Amygdala (tissue), 56 donors: ENCODE measurements around the gene SLC6A18.

Experiments
- DNase-seq, 56 donors: peaks; one replicate each; lab custom pipeline; 2025; lab: John Stamatoyannopoulos, UW

SLC6A18 gene, protein sequence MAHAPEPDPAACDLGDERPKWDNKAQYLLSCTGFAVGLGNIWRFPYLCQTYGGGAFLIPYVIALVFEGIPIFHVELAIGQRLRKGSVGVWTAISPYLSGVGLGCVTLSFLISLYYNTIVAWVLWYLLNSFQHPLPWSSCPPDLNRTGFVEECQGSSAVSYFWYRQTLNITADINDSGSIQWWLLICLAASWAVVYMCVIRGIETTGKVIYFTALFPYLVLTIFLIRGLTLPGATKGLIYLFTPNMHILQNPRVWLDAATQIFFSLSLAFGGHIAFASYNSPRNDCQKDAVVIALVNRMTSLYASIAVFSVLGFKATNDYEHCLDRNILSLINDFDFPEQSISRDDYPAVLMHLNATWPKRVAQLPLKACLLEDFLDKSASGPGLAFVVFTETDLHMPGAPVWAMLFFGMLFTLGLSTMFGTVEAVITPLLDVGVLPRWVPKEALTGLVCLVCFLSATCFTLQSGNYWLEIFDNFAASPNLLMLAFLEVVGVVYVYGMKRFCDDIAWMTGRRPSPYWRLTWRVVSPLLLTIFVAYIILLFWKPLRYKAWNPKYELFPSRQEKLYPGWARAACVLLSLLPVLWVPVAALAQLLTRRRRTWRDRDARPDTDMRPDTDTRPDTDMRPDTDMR

DNA sequence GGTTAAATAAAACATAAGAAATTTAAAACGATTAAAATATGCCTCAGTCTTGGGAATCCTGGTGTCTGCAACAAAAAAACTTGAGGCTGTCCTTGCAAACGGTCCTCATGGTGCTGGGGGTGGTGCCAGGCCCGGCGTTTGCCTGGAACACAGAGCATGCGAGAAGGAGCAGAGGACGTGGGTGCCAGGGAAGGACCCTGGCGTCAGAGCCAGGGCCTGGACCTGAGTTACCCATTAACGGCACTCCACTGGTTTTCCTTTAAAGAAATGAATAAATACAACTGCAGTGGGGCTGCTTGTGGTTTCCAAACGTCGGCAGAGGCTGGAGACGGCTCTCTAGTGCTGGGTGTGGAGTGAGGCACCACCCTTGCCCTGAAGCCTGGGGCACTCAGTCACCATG, at the start of gene SLC6A18:
TSS of gene SLC6A18 (plus strand) at position 301 of the 400 bp plus-strand sequence. CDS start at position 398, 97 bp downstream.
- DNase-seq: no peak

DNA sequence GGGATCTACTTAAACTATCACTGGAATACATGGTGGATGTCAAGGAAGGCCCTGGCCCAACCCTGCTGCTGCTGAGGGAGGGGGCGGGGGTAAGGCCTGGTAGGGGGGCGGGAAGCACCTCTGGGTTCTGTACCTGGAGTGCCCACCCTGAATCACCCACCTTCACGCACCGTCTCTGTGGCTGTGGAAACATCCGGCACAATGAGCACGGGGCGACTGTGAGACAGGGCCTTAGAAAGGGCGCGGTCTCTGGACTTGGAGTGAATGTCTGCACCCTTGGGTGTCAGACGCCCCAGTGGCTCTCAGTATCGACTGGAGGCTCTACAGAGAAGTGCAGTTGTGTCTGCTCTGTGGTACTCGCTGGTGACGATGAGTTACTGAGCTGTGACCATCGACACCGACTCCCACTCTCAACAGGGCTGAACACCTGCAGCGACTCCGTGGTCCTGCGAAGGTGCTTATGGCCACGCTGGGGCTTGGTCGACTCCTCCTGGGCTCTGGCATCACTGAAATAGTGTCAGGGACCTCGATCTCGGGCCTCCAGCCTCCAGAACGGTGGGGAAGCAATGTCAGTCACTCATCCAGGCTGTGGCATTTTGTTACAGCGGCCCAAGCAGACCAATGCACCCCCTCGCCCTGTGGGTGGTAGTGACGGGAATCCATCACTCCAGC, 49.2 kb upstream of the SLC6A18 start:
- DNase-seq: no peak

DNA sequence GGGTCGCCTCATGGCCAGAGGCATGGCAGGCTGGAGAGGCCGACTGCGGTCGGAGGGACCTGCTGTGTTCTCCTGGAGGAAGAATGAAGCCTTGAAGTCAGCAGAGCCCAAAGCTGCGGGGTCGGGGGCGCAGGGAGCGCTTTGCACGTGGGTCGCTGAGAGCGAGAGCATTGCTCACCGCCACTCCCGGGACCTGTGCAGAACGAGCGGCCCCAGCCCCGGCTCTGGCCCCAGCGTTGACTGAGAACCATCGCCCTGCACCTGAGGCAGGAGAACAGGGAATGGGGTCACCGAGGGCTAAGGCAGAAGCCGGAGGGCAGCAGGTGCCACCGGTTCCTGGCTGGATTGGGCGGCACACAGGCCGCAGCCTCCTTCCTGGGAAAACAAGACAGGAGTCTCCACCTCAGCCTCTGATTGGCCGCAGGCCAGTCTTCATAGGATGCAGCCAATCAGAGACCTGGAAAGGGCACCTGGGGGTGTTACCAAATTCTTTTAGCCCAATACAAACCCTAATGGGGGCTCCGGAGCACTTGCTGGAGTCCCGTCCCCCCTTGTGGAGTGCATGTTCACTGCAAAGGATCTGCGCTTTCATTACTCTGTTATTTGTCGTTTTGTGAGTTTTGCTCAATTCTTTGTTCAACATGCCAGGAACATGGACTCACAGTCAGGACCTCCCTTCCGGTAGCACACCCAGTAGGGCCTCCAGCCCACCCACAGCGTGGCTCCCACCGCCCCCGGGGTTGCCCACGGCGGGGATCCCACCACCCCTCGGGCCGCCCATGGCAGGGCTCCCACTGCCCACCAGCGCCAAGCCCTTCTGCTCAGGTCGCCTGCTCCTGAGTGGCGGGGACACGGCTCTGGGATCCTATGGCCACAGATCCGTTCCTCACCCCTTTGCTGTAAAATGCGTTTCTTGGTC, 48.4 kb upstream of the SLC6A18 start:
- DNase-seq: no peak

DNA sequence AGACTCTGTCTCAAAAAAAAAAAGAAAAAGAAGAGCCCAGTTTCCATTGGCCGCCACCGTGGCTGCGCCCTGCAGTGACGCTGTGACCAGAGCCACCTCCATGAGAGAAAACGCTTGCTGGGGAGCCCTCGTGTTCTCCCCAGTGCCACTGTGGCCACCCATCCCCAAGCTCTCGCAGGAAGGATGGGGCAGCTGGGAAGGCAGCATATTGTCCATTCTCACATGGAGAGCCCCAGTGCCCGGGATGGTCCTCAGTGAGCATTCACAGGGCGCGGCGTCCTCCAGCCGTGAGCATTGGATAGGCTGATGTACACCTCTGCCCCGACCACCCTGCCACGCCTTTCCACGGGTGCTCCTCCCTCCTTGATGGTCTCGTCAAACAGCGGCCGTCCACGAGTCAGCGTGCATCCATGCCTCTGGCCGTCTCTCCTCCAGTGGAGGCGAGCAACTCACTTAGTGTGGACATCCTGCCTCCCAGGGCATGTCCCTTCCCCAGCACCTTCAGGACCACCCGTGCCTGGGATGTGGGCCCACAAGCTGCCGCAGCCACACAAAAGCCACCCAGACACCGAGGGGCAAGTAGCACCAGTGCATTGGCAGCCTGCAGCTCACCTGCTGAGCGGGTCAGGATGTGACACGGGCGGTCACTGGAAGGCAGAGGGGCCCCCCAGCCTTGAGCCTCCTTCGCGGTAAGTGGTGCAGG, 47.2 kb upstream of the SLC6A18 start:
- no peak for DNase-seq

DNA sequence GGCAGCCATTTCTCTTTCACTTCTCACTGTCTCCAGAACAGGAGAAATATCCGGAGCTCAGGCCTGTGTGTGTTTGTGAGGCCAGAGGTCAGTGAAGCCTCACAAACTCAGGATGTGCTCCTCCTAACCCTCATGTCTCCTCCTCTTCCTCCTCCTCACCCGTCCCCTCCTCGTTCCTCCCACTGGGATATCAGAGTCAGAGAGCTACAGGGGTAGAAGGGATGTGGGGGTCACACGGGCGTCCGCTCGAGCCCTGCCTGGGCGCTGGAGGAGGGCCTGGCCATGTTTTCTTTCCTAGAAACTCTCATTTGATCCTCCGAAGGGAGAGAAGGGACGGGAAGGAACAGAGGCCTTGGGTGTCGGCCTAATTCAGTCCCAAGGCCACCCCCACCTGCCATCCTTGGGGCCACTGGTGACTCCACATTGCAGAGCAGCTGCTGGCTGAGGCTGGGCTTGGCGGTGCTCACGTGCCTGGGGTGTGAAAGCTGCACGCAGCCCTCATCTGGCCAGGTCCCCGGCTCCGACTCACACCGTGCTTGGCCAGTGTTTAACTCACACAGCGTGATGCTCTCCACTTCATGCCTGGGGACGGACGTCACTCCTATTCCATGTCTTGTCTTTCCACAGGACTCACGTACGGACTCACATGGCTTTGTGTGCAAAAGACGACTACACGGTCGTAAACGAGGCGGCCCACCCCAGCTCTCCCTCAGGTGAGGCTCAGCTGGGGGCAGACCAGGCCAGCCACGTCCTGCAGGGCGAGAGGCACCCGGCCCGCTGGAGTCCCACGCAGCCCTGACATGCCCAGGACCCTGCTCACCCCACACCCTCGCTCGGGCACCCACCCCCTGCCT, 46.4 kb upstream of the SLC6A18 start:
- no peak for DNase-seq

DNA sequence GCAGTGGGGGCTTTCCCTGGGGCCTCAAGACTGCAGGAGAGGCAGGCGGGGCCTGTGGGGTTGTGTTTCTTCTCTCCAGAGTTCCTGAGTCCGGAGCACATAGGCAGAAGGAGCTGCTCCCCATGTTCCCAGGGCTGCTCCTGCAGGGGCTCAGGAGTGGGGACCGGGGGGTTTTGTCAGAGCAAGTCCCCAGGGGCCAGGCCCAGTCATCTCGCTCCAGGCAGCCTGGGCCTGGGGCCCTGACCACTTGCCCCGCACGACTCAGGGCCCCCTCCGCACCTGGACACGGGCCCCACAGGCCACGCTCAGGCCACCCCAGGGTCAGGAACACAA, 45.8 kb upstream of the SLC6A18 start:
- DNase-seq: no peak

DNA sequence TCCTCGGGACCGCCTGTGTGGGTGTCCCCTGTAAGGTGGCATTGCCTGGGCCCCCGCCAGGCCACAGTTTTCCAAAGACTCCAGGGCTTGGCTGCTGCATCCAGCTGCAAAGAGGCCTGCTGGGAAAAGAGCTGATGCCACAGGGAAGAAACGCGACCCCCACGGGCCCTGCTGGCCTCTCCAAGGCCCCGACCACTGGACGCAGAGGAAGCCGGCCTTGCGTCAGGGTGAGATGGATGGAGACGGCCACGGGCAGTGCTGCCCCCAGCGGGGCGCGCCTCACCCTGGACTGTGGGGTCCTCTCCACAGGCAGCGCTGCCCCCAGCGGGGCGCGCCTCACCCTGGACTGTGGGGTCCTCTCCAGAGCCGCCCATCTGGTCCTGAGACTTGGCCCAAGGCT, 45.1 kb upstream of the SLC6A18 start:
- DNase-seq: no peak

DNA sequence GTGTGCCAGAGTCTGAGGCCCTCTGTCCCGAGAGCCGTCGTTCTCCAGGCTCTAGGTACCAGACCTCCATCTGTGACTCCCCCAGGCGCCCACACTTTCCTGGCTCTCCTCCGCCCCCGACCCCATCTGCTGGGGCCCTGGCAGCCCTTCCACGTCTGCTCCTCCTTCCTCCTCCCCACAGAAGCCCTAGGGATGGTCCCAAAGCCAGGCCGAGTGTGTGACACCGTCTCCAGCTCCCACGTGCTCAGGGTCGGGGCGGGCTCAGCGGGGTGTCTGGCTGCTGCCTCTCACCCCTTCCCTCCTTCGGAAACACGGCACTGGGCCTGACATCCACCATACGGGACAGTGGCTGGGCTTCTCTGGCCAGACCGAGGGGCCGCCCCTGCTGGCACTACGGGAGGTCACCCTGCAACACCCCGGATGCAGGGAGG, 44.3 kb upstream of the SLC6A18 start:
- DNase-seq: no peak

DNA sequence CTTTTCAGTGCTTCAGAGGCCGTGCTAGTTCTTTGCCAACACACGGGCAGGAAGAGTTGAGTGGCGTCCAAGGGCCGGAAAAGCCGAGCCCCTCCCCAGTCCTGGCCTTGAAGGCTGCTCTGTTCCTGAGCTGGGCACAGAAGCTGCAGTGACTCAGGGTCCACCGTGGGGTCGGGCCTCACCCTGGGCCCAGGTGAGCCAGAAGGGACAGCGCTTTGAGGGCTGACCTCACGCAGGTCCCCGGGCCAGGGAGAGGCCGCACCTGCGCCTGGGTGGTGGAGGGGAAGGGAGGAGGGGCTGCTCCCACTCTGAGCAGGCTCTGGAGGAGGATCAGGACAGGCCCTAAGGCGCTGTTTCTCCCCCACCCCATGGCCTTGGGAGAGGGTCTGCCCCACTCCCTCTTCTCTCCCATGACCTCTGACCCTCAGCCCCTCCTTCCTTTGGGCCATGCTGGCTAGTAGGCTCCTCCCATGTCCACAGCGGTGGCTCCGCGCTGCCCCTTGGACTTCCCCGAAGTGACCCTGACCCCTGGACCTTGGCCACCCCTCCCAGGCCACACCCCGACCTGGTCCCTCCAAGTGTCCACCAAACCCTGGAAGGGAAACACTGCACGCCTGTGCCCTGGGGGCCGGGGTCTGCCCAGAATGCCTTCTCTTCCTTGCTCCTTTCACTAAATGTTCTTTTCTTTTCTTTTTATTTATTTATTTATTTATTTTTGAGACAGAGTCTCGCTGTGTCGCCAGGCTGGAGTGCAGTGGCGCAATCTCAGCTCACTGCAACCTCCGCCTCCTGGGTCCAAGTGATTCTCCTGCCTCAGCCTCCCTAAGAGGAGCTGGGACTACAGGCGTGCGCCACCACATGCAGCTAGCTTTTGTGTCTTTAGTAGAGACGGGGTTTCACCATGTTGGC, 43.5 kb upstream of the SLC6A18 start:
- DNase-seq: peak in 2 of 56 donors; percentile 14 to 17

DNA sequence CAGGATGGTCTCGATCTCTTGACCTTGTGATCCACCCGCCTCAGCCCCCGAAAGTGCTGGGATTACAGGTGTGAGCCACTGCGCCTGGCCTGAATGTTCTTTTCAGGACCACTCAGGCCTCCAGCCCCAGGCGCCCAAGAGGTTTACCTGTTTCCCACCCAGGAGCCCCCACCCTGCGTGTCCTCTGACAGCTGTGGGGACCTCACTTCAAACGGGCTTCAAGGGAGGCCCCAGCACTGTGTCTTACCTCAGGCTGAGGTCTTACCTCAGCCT, 42.9 kb upstream of the SLC6A18 start:
- DNase-seq: no peak

DNA sequence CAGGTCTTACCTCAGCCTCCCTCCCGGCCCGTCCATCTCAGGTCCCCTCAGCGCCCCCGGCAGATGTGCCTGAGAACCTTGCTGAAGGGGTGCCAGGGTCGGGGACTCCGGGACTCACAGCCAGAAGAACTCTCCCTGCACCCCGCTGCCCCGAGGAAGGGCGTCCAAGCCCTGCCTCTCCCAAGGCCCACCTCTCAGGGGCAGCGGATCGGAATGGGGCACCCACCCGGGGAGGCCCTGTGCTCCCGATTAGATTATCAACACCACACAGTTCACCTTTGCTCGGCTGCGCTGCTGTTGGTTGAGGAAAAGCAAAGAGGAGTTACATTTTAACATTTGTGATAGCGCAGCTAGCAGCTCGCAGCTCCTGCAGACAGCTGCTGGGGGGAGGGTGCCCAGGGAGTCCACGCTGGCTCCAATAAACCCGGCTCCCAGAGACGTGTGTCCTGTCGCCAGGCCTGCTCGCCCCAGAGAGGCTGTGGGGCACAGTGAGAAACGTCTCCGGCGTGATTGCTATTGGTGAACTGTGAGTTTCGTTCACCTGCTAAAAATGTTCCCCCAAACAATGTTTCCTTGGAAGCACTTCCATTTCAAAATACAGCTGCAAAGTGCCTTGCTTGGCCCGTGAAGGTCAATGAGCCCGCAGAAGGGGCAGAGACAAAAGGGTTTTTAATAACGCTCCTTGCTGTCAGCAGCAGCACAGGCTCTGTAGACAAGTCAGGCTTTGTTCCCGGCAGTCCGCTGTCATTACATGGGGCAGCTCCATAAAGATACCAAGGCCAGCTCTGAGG, 42.4 kb upstream of the SLC6A18 start:
- DNase-seq: peak in 53 of 56 donors; percentile 10 to 87 (median 68)

DNA sequence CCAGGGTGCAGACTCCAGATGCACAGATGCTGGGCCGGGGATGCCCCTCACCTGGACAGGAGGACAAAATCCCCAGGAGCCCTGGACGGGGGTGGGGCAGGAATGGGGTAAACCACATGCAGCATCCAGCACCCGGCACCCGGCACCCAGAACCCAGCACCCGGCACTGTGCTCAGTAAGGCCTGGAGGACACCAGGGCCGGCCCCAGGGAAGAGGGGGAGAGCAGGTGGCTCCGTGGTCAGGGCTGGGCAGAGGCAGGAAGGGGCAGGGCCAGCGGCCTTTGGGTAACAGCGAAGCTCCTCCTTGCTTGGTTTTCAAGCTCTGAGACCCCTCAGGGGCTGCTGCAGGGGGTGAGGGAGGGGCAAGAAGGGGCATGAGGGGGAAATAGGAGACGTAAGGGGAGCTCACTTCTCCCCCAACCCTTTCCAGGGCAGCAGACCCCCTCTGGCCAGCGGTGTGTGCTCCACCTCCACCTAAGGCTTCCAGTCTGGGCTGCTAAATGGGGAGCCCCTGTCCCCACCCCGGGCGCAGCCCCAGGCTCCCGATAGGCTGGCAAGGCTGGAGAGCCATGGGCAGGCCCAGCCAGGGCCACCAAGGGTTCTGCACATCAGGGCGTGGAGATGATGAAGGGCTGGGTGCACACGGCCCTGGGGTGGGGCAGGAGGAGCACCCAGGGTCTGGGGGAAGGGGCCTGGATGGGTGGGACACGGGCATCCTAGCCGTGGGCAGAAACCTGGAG, 41.6 kb upstream of the SLC6A18 start:
- peak in 6 of 56 donors; percentile 20 to 66 (median 44) for DNase-seq

DNA sequence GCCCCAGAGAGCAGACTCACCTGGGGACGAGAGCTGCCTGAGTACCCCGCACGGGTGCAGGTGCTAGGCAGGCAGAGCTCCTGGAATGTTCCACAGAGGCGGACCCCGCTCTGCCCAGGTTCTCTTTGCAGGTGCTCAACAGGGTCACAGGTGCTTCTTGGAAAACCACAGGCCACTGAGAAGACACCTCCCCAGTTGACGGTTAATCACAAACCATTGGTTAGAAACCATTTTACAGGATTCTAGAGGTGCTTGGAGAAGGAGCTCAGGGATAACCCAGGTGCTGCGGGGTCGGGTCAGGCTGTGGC, 41.1 kb upstream of the SLC6A18 start:
- DNase-seq: no peak

DNA sequence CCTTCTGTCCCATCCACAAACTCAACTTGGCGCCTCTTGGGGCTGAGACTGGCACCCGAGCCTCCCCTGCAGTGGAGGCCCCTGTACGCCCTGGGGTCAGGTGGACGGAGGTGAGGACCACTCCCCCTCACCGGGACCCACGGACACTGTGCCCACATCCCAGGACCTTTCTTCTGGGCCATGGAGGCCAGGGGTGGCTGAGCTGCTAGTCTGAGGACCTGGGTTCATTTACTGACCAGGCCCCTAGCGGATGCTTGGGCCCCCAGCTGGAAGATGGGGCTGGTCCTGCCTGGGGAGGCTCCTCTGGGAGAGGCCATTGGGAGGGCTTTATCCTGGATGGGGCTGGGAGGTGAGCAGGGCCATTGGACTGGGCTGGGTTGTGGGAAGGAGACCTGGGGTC, 40.7 kb upstream of the SLC6A18 start:
- no peak for DNase-seq

DNA sequence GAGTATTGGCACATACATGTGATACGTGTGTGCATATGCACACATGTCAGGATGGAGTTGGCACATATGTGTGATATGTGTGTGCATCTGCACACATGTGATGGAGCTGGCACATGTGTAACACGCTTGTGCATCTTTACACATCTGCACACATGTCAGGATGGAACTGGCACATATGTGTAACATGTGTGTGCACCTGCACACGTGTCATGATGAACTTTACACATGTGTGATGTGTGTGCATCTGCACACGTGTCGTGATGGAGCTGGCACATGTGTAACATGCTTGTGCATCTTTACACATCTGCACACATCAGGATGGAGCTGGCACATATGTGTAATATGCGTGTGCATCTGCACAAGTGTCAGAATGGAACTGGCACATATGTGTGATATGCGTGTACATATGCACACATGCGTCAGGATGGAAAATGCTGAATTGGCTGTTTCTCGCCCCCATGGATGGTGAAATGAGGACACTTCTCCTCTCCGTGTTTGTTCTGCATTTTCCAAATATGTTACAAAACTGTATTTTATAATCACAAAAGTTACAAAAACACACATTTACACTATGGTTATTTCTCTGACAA, 40.0 kb upstream of the SLC6A18 start:
- DNase-seq: no peak

DNA sequence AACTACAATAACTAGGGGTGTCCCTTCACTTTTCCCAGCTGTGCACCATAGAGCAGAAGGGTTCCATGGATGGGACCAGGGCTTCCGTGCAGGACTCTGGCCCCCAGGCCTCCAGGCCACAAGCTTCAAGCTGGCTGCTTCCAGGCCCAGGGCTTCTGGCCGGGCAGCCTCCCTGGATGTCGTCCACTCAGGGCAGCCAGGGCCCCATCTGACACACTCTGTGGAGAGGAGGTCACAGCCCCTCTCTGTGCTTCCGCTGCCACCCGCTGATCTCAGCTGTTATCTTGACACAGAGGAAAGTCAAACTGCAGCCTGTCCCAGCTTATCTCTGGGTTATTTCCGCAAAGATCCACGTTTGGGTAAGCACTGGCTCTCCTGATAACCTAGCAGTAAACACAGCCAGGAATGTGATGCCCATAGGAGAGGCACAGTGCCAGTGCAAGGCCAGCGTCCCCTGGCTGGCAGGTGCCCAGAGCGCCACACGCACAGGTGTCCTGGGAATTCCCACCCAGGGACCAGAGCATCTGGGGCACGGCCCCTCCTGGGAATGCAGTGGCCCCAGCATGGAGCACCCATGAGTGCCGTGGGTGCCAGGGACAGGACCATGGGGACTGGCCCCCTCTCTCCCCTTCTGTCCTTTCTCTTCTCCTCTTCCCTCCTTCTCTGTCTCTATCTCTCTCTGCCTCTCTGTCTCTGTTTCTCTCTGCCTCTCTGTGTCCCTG, 39.4 kb upstream of the SLC6A18 start:
- no peak for DNase-seq
